Measurements from ENCODE around the gene CRB2. TPM values are rescaled to one million over a fixed set of nuclear protein-coding genes. Genes with fewer than 3 reads are reported as not detected.

Gene CRB2
- total and polyA plus RNA-seq, 2 of the 13 experiments (the other 11 are each of a cell fraction or from before 2014, with no cell fraction given) = 0.01 to 0.29 TPM

GRCh38 chr9:123324767-123325183, 31.2 kb upstream of the CRB2 start (continued):
- TF ChIP-seq JUN (CRISPR knock-in tag; IDR thresholded peaks at IDR 0.05) (0 out of 2 replicates have a peak, but pooled peaks have one; percentile 45), ATF2 (CRISPR knock-in tag; IDR thresholded peaks at IDR 0.05) (peak; percentile 74; the same call in 1 of the 2 replicates), PHB2 (IDR thresholded peaks at IDR 0.05; ENCODE audit: partially characterized antibody) (no peak), FOXA1 (IDR thresholded peaks at IDR 0.05) (no peak), FOXA1 (CRISPR knock-in tag; IDR thresholded peaks at IDR 0.05) (peak; percentile 80), ZNF652 (CRISPR knock-in tag; IDR thresholded peaks at IDR 0.05; ENCODE audit: borderline replicate concordance, low read depth) (no peak), ZFX (CRISPR knock-in tag; IDR thresholded peaks at IDR 0.05; ENCODE audit: low read depth) (peak; percentile 62), ZNF556 (CRISPR knock-in tag; IDR thresholded peaks at IDR 0.05; ENCODE audit: borderline replicate concordance) (peak; percentile 92; the same call in 1 of the 2 replicates), ZFYVE20 (CRISPR knock-in tag; IDR thresholded peaks at IDR 0.05; ENCODE audit: borderline replicate concordance, low read depth) (no peak), TBX2 (CRISPR knock-in tag; IDR thresholded peaks at IDR 0.05; ENCODE audit: borderline replicate concordance) (peak; percentile 97), PHF21A (CRISPR knock-in tag; IDR thresholded peaks at IDR 0.05) (peak; percentile 89), HDAC1 (CRISPR knock-in tag; IDR thresholded peaks at IDR 0.05) (peak; percentile 93), THAP11 (CRISPR knock-in tag; IDR thresholded peaks at IDR 0.05) (peak; percentile 66), SP5 (CRISPR knock-in tag; IDR thresholded peaks at IDR 0.05; ENCODE audit: borderline replicate concordance, low read depth) (peak; percentile 26; the same call in 1 of the 2 replicates), MXD1 (CRISPR knock-in tag; IDR thresholded peaks at IDR 0.05) (no peak), ZNF264 (CRISPR knock-in tag; IDR thresholded peaks at IDR 0.05) (peak; percentile 56; the same call in 1 of the 2 replicates), HMGA1 (CRISPR knock-in tag; conservative IDR thresholded peaks at IDR 0.05) (no peak), IRF2 (CRISPR knock-in tag; IDR thresholded peaks at IDR 0.05) (peak; percentile 85), ZSCAN25 (CRISPR knock-in tag; IDR thresholded peaks at IDR 0.05) (peak; percentile 65; the same call in 1 of the 2 replicates), NR2F6 (IDR thresholded peaks at IDR 0.05) (peak; percentile 98), NR2F6 (CRISPR knock-in tag; IDR thresholded peaks at IDR 0.05) (peak; percentile 98), ZNF569 (CRISPR knock-in tag; IDR thresholded peaks at IDR 0.05; ENCODE audit: borderline replicate concordance) (no peak), SP4 (CRISPR knock-in tag; IDR thresholded peaks at IDR 0.05) (peak; percentile 60; the same call in 1 of the 2 replicates), ZNF512B (CRISPR knock-in tag; IDR thresholded peaks at IDR 0.05; ENCODE audit: borderline replicate concordance) (no peak), FOSL2 (CRISPR knock-in tag; IDR thresholded peaks at IDR 0.05) (peak; percentile 83), ZNF329 (CRISPR knock-in tag; IDR thresholded peaks at IDR 0.05; ENCODE audit: low read depth) (peak; percentile 72; the same call in 1 of the 2 replicates), FOXA3 (CRISPR knock-in tag; IDR thresholded peaks at IDR 0.05) (peak; percentile 95), CEBPG (CRISPR knock-in tag; IDR thresholded peaks at IDR 0.05) (peak; percentile 92)
